ENCODE results near the gene C20orf173.

DNA sequence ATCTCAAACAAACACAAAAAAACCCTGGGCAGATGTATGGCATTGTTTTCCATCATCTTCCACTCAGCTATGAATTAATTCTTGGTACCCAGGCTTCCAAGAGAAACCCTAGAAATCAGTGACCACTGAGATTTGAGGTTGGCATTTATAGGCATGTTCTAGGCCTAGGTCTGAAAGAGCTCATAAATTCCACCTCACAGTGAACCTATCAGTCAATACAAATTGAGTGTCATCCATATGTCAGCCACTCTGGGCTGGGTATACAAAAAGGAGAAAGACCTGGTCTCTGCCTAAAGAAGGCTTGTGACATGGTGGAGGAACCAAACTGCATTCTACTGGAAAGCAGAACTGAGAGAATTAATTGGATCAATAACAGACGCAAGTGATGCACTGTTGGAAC lies 30.2 kb downstream of the C20orf173 start:
- no peak for TF ChIP-seq CTCF (IDR thresholded peaks at IDR 0.05; ENCODE audit: poor library complexity, severe bottlenecking)
- TF ChIP-seq EP300 (conservative IDR thresholded peaks at IDR 0.05; ENCODE audit: poor library complexity, severe bottlenecking): no peak
- no peak for TF ChIP-seq TAF1 (IDR thresholded peaks at IDR 0.05; ENCODE audit: low read depth)
- no peak for TF ChIP-seq EZH2 (IDR thresholded peaks at IDR 0.05; ENCODE audit: borderline replicate concordance, insufficient read depth, low read length, poor library complexity, severe bottlenecking)
- TF ChIP-seq SMC3 (conservative IDR thresholded peaks at IDR 0.05; ENCODE audit: poor library complexity): no peak
- TF ChIP-seq POLR2AphosphoS5 (IDR thresholded peaks at IDR 0.05): no peak
- TF ChIP-seq RAD21 (conservative IDR thresholded peaks at IDR 0.05): no peak

Measured in neural cell (in vitro differentiated cells).